B cell (primary cell): Measurements from ENCODE around the gene FAM20C. TPM values are rescaled to one million over a fixed set of nuclear protein-coding genes. Genes with fewer than 3 reads are reported as not detected.

Experiments used
- ATAC-seq: fragments of 200-7000 bp; cut with Tn5 transposase; one replicate; pipeline ENCODE4 v1.10.0; 2021; ENCODE audit warnings: low read depth, mild to moderate bottlenecking, moderate number of reproducible peaks, moderate library complexity
- CTCF ChIA-PET: fragments of 350-600 bp; sonication (Branson Sonifier 250); formaldehyde crosslinking; loops from one replicate; lab custom pipeline; 2021; ENCODE audit warnings: antibody characterized with exemption, inconsistent platforms; lab: Charles Lee
- POLR2A ChIA-PET: fragments of 350-600 bp; sonication (Branson Sonifier 250); formaldehyde crosslinking; loops from one replicate; lab custom pipeline; 2021; ENCODE audit warnings: antibody characterized with exemption; lab: Charles Lee
- DNase-seq: peaks from one replicate; pipeline ENCODE4 v3.0.0; 2013
- H2AFZ ChIP-seq: 2 replicates; pipeline ENCODE4 v1.6.1; 2012; ENCODE audit warnings: mild to moderate bottlenecking, low read depth, low read length; ENCODE audit not compliant: insufficient read depth, poor library complexity, severe bottlenecking
- H3K27ac ChIP-seq, 2 donors: 1 replicate in 1 of 2; 2 replicates in 1 of 2; pipeline ENCODE4 v1.5.1; 2012 to 2013; ENCODE audit warnings: low read length in 2 of 2, mild to moderate bottlenecking in 2 of 2, moderate library complexity in 1 of 2
- H3K27me3 ChIP-seq, 4 experiments: fragments of 200-600 bp in 1 of 4; sonication (generic) in 1 of 4; replicated peaks in 1 of 4; 1 replicate in 2 of 4; 2 replicates in 2 of 4; pipeline versions ENCODE4 v1.6.1 to v1.7.0; 2013 to 2016; ENCODE audit warnings: low read length in 3 of 4, mild to moderate bottlenecking in 2 of 4, mixed read lengths in 1 of 4, moderate library complexity in 1 of 4; ENCODE audit not compliant: insufficient read depth in 4 of 4, control insufficient read depth in 3 of 4; ENCODE audit errors: control extremely low read depth in 1 of 4
- H3K36me3 ChIP-seq, 2 experiments: replicated peaks in 1 of 2; 1 replicate in 1 of 2; 2 replicates in 1 of 2; pipeline versions ENCODE4 v1.6.1 to v1.7.1; 2013; ENCODE audit warnings: low read length in 1 of 2; ENCODE audit not compliant: insufficient read depth in 2 of 2, control insufficient read depth in 1 of 2; ENCODE audit errors: control extremely low read depth in 1 of 2, extremely low read depth in 1 of 2
- H3K4me1 ChIP-seq, 2 donors: fragments of 200-600 bp in 1 of 2; sonication (generic) in 1 of 2; 1 replicate in 1 of 2; 2 replicates in 1 of 2; pipeline versions ENCODE4 v1.5.1 to v1.6.1; 2013 to 2017; ENCODE audit warnings: low read length in 2 of 2; ENCODE audit not compliant: control insufficient read depth in 2 of 2, insufficient read depth in 2 of 2
- H3K4me2 ChIP-seq: replicated peaks from 2 replicates; pipeline ENCODE3; 2012; ENCODE audit warnings: mild to moderate bottlenecking, low read depth, low read length; ENCODE audit not compliant: poor library complexity, severe bottlenecking
- H3K4me3 ChIP-seq, 5 experiments: fragments of 200-600 bp in 1 of 5; sonication (generic) in 1 of 5; 1 replicate in 3 of 5; 2 replicates in 2 of 5; pipeline versions ENCODE4 v1.5.1 to v1.7.0; 2011 to 2016; ENCODE audit warnings: low read length in 4 of 5, mild to moderate bottlenecking in 4 of 5, low read depth in 2 of 5, control low read depth in 1 of 5, moderate library complexity in 1 of 5; ENCODE audit not compliant: insufficient read depth in 1 of 5; ENCODE audit errors: control extremely low read depth in 1 of 5, extremely low read depth in 1 of 5
- H3K79me2 ChIP-seq: fragments of 200-600 bp; sonication (generic); one replicate; pipeline ENCODE4 v1.6.0; 2016; ENCODE audit warnings: low read length; ENCODE audit not compliant: control insufficient read depth, insufficient read depth
- H3K9ac ChIP-seq: fragments of 200-600 bp; sonication (generic); 2 replicates; pipeline ENCODE4 v1.6.1; 2017; ENCODE audit warnings: mild to moderate bottlenecking, low read length, moderate library complexity
- H3K9me3 ChIP-seq, 3 donors: one replicate each; pipeline versions ENCODE4 v1.6.1 to v1.7.1; 2013; ENCODE audit warnings: low read length in 2 of 3; ENCODE audit not compliant: control insufficient read depth in 2 of 3, insufficient read depth in 1 of 3; ENCODE audit errors: control extremely low read depth in 1 of 3
- H4K20me1 ChIP-seq: 2 replicates; pipeline ENCODE4 v1.6.0; 2012; ENCODE audit warnings: mild to moderate bottlenecking, low read length; ENCODE audit not compliant: insufficient read depth, control insufficient read depth, poor library complexity, severe bottlenecking
- H3K27ac Mint-ChIP-seq: one replicate; pipeline ENCODE4 v1.8.0; 2021; ENCODE audit warnings: mixed read lengths
- H3K27me3 Mint-ChIP-seq: one replicate; pipeline ENCODE4 v1.8.0; 2021; ENCODE audit warnings: mixed read lengths
- H3K4me1 Mint-ChIP-seq: one replicate; pipeline ENCODE4 v1.8.0; 2021; ENCODE audit warnings: mixed read lengths
- H3K4me3 Mint-ChIP-seq: one replicate; pipeline ENCODE4 v1.8.0; 2021; ENCODE audit warnings: mixed read lengths
- H3K9me3 Mint-ChIP-seq: one replicate; pipeline ENCODE4 v1.8.0; 2022; ENCODE audit warnings: mixed read lengths; ENCODE audit not compliant: insufficient read depth
- EZH2 ChIP-seq: IDR thresholded peaks from 2 replicates; pipeline ENCODE4 v1.6.1; 2012; ENCODE audit warnings: borderline replicate concordance, low read depth, mild to moderate bottlenecking, moderate library complexity, low read length; ENCODE audit not compliant: insufficient read depth, poor library complexity, severe bottlenecking
- WGBS: methylation state at CpG from one replicate; pipeline ENCODE4 v1.1.5; 2013; ENCODE audit warnings: missing lambda C conversion rate; ENCODE audit not compliant: insufficient coverage; 5-methylcytosine and 5-hydroxymethylcytosine counted together
- intact Hi-C: fragments of 100-400 bp; cut with micrococcal nuclease; formaldehyde crosslinking; loops from one replicate; pipeline ENCODE4 v1.10.0; 2022
- polyA plus RNA-seq: library from polyadenylated mRNA; depleted of rRNA; stranded (reverse); fragments of >200 nt; gene quantifications from 2 replicates; pipeline ENCODE4 v1.2.3, GENCODE V29; 2012
- total RNA-seq, 2 donors: library from RNA; stranded (reverse); fragments of 120-200 nt in 1 of 2; gene quantifications; 1 replicate in 1 of 2; 2 replicates in 1 of 2; pipeline versions ENCODE4 v1.2.3 to v1.2.4, GENCODE V29; 2013 to 2022
- TF ChIP-seq, protein P1 (sequence below): fragments of 200-600 bp; IDR thresholded peaks from one replicate; pipeline ENCODE4 v1.8.0; 2022; ENCODE audit warnings: antibody characterized with exemption, mild to moderate bottlenecking

Gene FAM20C
- total and polyA plus RNA-seq, 2 donors (not counting 1 experiment from before 2014, with no cell fraction given) = 0.54 to 0.81 TPM

DNA sequence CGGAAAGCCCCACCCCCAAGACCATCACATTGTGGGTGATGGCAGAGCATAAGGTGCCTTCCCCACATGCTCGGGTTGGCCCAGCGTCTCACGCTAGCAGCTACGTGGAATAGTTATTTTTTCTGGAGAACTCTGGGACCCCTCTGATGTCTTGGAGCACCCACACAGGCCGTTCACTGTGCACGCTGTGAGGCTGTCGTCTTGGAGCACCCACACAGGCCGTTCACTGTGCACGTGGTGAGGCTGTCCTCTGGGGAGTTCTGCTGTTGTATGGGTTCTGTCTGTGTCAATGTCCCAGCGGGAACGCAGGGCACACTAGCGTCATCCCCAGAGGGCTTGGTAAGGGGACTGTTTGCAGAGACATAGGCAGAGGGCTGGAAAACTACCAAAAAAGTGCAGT, 38.8 kb upstream of the FAM20C start:
- CTCF ChIA-PET = no interaction called here
- Histone ChIP-seq H3K27ac (no peak overlapping the region), H3K4me3 (no peak overlapping the region), H3K9ac (no peak overlapping the region), H3K4me2 (no peak overlapping the region), H3K27me3 (no peaks in the 10 kb centered on the region), H4K20me1 (no peaks in the 10 kb centered on the region), H3K9me3 (peaks cover 0 to 17% (median 0%) of the 10 kb centered on the region in 3 donors), H3K79me2 (no peaks in the 10 kb centered on the region), H2AFZ (no peak overlapping the region), H3K4me1 (peaks cover 11% of the 10 kb centered on the region in 2 donors), H3K36me3 (no peaks in the 10 kb centered on the region)
- H3K27me3 Mint-ChIP-seq = peaks cover 3% of the 10 kb centered on the region
- H3K9me3 Mint-ChIP-seq = no peaks in the 10 kb centered on the region
- TF ChIP-seq, protein P1, sequence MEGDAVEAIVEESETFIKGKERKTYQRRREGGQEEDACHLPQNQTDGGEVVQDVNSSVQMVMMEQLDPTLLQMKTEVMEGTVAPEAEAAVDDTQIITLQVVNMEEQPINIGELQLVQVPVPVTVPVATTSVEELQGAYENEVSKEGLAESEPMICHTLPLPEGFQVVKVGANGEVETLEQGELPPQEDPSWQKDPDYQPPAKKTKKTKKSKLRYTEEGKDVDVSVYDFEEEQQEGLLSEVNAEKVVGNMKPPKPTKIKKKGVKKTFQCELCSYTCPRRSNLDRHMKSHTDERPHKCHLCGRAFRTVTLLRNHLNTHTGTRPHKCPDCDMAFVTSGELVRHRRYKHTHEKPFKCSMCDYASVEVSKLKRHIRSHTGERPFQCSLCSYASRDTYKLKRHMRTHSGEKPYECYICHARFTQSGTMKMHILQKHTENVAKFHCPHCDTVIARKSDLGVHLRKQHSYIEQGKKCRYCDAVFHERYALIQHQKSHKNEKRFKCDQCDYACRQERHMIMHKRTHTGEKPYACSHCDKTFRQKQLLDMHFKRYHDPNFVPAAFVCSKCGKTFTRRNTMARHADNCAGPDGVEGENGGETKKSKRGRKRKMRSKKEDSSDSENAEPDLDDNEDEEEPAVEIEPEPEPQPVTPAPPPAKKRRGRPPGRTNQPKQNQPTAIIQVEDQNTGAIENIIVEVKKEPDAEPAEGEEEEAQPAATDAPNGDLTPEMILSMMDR = no peak
- no peak for TF ChIP-seq EZH2
- intact Hi-C loops = no loop called here
- POLR2A ChIA-PET = no interaction called here
- DNase-seq = no peak
- peaks cover 13% of the 10 kb centered on the region for H3K4me1 Mint-ChIP-seq
- WGBS = 71% methylated on average over 12 of the region's 13 CpGs
- no peak for ATAC-seq
- no peak overlapping the region for H3K4me3 Mint-ChIP-seq
- H3K27ac Mint-ChIP-seq = no peak overlapping the region

DNA sequence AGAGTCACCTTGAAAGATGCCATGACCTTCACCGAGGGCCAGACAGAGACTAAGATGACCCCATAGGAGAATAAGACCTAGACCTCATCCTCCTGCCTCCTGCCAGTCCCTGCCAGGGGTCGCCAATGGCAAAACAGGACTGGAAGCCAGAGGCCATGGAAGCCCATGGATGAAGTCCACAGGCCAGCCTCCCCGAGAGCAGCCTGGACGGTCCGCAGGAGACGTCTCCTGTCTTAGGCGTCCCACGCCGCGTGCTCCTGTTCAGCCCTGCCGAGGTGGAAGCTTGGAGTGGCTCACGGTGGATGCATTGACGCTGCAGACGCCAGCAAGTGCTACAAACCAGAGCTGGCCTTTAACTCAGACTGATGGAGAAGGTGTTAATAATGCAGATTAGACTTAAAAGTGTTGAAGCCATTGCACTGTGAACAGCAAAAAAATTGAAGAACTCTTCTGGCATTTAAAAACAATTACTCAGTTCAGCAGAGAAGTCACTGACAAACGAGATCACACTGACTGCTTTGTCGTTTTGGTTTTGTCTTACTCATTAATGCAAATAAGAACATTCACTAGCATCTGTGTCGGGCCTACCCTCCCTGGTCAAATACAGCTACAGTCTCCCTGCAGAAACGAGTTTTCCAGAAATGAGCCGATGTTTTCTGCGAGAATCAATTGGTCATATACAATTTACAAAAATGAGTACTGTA, 38.1 kb upstream of the FAM20C start:
- WGBS = 94% methylated on average over 17 of the region's 20 CpGs
- CTCF ChIA-PET = no interaction called here
- H3K9ac ChIP-seq = no peak overlapping the region

More for the DNA sequence above, 38.1 kb upstream of the FAM20C start:
- no peak overlapping the region for H3K4me3 ChIP-seq
- no peaks in the 10 kb centered on the region for H3K79me2 ChIP-seq
- Mint-ChIP-seq H3K4me3 (no peak overlapping the region), H3K4me1 (peaks cover 10% of the 10 kb centered on the region), H3K9me3 (no peaks in the 10 kb centered on the region), H3K27me3 (peaks cover 3% of the 10 kb centered on the region), H3K27ac (no peak overlapping the region)
- no peaks in the 10 kb centered on the region for H3K27me3 ChIP-seq
- no peaks in the 10 kb centered on the region for H4K20me1 ChIP-seq
- DNase-seq (no peak), ATAC-seq (no peak)
- TF ChIP-seq, protein P1 = no peak
- no peak for TF ChIP-seq EZH2
- H3K4me1 ChIP-seq = peaks cover 10 to 11% of the 10 kb centered on the region in 2 donors
- POLR2A ChIA-PET = no interaction called here
- no peaks in the 10 kb centered on the region for H3K36me3 ChIP-seq
- no peak overlapping the region for H3K27ac ChIP-seq
- peaks cover 0 to 17% (median 0%) of the 10 kb centered on the region in 3 donors for H3K9me3 ChIP-seq
- intact Hi-C loops = no loop called here
- no peak overlapping the region for H2AFZ ChIP-seq
- H3K4me2 ChIP-seq = no peak overlapping the region
